A204.1 (cell line): ENCODE measurements around the gene WDR27.

Experiments
- FAIRE-seq: peaks from 2 replicates; lab custom pipeline; 2012; peaks lifted over from hg19 to GRCh38; lab: Jason Lieb, UNC

WDR27 gene

GRCh38 chr6:169564453-169565240 lies 137.2 kb downstream of the WDR27 start:
- no peak for FAIRE-seq

GRCh38 chr6:169561665-169562064 lies 140.2 kb downstream of the WDR27 start:
- FAIRE-seq = no peak

GRCh38 chr6:169559592-169559991 lies 142.2 kb downstream of the WDR27 start:
- no peak for FAIRE-seq

- no peak for FAIRE-seq
These were observed 142.9 kb downstream of the WDR27 start for GRCh38 chr6:169558774-169559441.

- FAIRE-seq = no peak
These were observed 143.5 kb downstream of the WDR27 start for GRCh38 chr6:169558378-169558773.

- FAIRE-seq = no peak
These were observed 143.9 kb downstream of the WDR27 start for GRCh38 chr6:169557887-169558286.

GRCh38 chr6:169556758-169557548 lies 144.9 kb downstream of the WDR27 start:
- FAIRE-seq = no peak

GRCh38 chr6:169555971-169556617 lies 145.7 kb downstream of the WDR27 start:
- FAIRE-seq = no peak

- FAIRE-seq = no peak
These were observed 155.8 kb downstream of the WDR27 start for GRCh38 chr6:169545982-169546381.

GRCh38 chr6:169543704-169544103 lies 158.1 kb downstream of the WDR27 start:
- FAIRE-seq = no peak

GRCh38 chr6:169542491-169542890 lies 159.3 kb downstream of the WDR27 start:
- no peak for FAIRE-seq

- no peak for FAIRE-seq
These were observed 162.5 kb downstream of the WDR27 start for GRCh38 chr6:169539176-169539897.

GRCh38 chr6:169536446-169537170 lies 165.2 kb downstream of the WDR27 start:
- FAIRE-seq = no peak

- no peak for FAIRE-seq
These were observed 167.8 kb downstream of the WDR27 start for GRCh38 chr6:169534039-169534421.

- FAIRE-seq = no peak
These were observed 168.4 kb downstream of the WDR27 start for GRCh38 chr6:169533301-169534038.

- FAIRE-seq = no peak
These were observed 171.1 kb downstream of the WDR27 start for GRCh38 chr6:169530752-169531123.

- FAIRE-seq = no peak
These were observed 171.7 kb downstream of the WDR27 start for GRCh38 chr6:169529931-169530751.

- no peak for FAIRE-seq
These were observed 173.1 kb downstream of the WDR27 start for GRCh38 chr6:169528755-169529154.

GRCh38 chr6:169527306-169527705 lies 174.5 kb downstream of the WDR27 start:
- no peak for FAIRE-seq

- FAIRE-seq = no peak
These were observed 180.0 kb downstream of the WDR27 start for GRCh38 chr6:169521825-169522224.
